ENCODE results near the gene SERPINF2.

- no peak for TF ChIP-seq CTCF (IDR thresholded peaks at IDR 0.05; ENCODE audit: insufficient read depth, low read length, poor library complexity, severe bottlenecking)
- TF ChIP-seq EZH2phosphoT487 (conservative IDR thresholded peaks at IDR 0.05; ENCODE audit: low read length): no peak
Measured at GRCh38 chr17:1742371-1743087, at the start of gene SERPINF2.

Measured in SU-DHL-6 (cell line).